ENCODE data around the gene PDE4A.

GRCh38 chr19:10408511-10409283 lies 11.6 kb upstream of the PDE4A start:
- TF ChIP-seq EZH2 (conservative IDR thresholded peaks at IDR 0.05; ENCODE audit: low read depth, low read length) (no peak), KDM1A (CRISPR knock-in tag; IDR thresholded peaks at IDR 0.05) (no peak)
